ENCODE measurements around the gene NTM. TPM values are rescaled to one million over a fixed set of nuclear protein-coding genes. Genes with fewer than 3 reads are reported as not detected.

The NTM gene
- total RNA-seq, 1 experiment from 2014 or later: 16.4 TPM

DNA sequence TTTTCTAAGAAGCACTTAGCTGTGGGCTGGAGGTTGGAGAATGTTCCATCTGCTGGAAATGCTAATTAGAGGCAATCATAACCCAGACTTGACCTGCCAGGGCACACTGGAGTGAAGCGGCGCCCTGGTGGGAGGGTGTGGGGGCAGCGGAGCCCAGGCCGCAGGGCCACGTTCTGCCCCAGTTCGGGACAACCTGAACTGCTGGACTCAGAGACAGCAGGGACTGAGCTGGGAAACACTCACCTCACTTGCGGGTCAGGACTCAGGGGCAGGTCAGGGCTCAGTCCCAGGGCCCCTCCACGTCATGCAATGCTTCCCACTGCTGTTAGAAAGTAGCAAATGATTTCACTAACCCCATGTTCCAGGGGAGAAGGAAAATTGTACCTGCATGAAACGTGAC, 316.4 kb downstream of the NTM start (continued):
- TF ChIP-seq, protein P1, sequence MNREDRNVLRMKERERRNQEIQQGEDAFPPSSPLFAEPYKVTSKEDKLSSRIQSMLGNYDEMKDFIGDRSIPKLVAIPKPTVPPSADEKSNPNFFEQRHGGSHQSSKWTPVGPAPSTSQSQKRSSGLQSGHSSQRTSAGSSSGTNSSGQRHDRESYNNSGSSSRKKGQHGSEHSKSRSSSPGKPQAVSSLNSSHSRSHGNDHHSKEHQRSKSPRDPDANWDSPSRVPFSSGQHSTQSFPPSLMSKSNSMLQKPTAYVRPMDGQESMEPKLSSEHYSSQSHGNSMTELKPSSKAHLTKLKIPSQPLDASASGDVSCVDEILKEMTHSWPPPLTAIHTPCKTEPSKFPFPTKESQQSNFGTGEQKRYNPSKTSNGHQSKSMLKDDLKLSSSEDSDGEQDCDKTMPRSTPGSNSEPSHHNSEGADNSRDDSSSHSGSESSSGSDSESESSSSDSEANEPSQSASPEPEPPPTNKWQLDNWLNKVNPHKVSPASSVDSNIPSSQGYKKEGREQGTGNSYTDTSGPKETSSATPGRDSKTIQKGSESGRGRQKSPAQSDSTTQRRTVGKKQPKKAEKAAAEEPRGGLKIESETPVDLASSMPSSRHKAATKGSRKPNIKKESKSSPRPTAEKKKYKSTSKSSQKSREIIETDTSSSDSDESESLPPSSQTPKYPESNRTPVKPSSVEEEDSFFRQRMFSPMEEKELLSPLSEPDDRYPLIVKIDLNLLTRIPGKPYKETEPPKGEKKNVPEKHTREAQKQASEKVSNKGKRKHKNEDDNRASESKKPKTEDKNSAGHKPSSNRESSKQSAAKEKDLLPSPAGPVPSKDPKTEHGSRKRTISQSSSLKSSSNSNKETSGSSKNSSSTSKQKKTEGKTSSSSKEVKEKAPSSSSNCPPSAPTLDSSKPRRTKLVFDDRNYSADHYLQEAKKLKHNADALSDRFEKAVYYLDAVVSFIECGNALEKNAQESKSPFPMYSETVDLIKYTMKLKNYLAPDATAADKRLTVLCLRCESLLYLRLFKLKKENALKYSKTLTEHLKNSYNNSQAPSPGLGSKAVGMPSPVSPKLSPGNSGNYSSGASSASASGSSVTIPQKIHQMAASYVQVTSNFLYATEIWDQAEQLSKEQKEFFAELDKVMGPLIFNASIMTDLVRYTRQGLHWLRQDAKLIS (CRISPR knock-in tag; IDR thresholded peaks at IDR 0.05; ENCODE audit: borderline replicate concordance): no peak
- TF ChIP-seq NR3C1 (CRISPR knock-in tag; conservative IDR thresholded peaks at IDR 0.05; ENCODE audit: low read depth) (no peak), EMX1 (CRISPR knock-in tag; IDR thresholded peaks at IDR 0.05) (no peak), RORB (CRISPR knock-in tag; IDR thresholded peaks at IDR 0.05) (no peak), NFYB (CRISPR knock-in tag; conservative IDR thresholded peaks at IDR 0.05; ENCODE audit: low read depth) (no peak), ZNF671 (CRISPR knock-in tag; IDR thresholded peaks at IDR 0.05) (no peak), ZNF396 (CRISPR knock-in tag; IDR thresholded peaks at IDR 0.05; ENCODE audit: borderline replicate concordance) (no peak), ZNF219 (CRISPR knock-in tag; IDR thresholded peaks at IDR 0.05; ENCODE audit: borderline replicate concordance) (no peak), ZNF423 (CRISPR knock-in tag; IDR thresholded peaks at IDR 0.05) (no peak)
- TF ChIP-seq, protein P2, sequence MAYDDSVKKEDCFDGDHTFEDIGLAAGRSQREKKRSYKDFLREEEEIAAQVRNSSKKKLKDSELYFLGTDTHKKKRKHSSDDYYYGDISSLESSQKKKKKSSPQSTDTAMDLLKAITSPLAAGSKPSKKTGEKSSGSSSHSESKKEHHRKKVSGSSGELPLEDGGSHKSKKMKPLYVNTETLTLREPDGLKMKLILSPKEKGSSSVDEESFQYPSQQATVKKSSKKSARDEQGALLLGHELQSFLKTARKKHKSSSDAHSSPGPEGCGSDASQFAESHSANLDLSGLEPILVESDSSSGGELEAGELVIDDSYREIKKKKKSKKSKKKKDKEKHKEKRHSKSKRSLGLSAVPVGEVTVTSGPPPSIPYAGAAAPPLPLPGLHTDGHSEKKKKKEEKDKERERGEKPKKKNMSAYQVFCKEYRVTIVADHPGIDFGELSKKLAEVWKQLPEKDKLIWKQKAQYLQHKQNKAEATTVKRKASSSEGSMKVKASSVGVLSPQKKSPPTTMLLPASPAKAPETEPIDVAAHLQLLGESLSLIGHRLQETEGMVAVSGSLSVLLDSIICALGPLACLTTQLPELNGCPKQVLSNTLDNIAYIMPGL (CRISPR knock-in tag; IDR thresholded peaks at IDR 0.05): no peak
- TF ChIP-seq, protein P3, sequence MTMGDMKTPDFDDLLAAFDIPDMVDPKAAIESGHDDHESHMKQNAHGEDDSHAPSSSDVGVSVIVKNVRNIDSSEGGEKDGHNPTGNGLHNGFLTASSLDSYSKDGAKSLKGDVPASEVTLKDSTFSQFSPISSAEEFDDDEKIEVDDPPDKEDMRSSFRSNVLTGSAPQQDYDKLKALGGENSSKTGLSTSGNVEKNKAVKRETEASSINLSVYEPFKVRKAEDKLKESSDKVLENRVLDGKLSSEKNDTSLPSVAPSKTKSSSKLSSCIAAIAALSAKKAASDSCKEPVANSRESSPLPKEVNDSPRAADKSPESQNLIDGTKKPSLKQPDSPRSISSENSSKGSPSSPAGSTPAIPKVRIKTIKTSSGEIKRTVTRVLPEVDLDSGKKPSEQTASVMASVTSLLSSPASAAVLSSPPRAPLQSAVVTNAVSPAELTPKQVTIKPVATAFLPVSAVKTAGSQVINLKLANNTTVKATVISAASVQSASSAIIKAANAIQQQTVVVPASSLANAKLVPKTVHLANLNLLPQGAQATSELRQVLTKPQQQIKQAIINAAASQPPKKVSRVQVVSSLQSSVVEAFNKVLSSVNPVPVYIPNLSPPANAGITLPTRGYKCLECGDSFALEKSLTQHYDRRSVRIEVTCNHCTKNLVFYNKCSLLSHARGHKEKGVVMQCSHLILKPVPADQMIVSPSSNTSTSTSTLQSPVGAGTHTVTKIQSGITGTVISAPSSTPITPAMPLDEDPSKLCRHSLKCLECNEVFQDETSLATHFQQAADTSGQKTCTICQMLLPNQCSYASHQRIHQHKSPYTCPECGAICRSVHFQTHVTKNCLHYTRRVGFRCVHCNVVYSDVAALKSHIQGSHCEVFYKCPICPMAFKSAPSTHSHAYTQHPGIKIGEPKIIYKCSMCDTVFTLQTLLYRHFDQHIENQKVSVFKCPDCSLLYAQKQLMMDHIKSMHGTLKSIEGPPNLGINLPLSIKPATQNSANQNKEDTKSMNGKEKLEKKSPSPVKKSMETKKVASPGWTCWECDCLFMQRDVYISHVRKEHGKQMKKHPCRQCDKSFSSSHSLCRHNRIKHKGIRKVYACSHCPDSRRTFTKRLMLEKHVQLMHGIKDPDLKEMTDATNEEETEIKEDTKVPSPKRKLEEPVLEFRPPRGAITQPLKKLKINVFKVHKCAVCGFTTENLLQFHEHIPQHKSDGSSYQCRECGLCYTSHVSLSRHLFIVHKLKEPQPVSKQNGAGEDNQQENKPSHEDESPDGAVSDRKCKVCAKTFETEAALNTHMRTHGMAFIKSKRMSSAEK (CRISPR knock-in tag; IDR thresholded peaks at IDR 0.05; ENCODE audit: borderline replicate concordance): no peak

DNA sequence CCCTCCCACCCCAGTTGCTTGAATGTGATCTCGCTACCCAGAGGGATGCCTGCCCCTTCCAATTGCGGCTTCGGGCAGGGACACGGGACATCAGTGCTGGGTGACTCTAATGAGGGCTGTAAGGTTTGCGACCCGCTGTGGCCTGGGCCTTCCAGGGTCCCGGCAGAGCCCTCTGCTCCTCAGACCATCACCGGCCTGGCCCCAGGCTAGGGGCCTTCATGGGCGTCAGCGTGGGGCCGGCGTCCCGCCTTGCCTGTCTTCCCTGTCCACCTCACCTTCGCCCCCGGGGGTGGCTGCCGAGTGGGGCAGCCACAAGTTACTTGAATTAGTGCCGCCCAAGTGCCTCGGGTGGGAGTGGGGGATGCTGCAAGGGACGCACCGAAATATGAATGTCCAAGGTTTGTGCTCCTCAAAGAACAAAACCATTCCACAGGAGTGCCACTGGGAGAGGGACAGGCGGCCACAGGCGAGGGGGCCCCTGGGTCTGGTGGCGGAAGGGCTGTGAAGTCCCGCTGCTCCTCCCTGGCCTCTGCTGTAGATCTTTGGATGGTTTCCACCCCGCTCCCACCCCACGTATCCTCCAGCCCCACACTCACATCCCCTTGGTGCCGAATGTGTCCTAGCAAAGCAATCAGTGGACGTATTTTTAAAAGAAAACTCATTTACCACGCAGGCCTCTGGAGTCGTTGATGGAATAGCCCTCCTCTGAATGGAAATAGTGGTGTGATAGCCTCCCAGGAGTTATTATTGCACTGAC, 317.1 kb downstream of the NTM start:
- no peak overlapping the region for H3K4me3 Mint-ChIP-seq
- no peaks in the 10 kb centered on the region for H3K36me3 Mint-ChIP-seq
- TF ChIP-seq NFATC4 (CRISPR knock-in tag; IDR thresholded peaks at IDR 0.05) (no peak), SMAD4 (CRISPR knock-in tag; IDR thresholded peaks at IDR 0.05) (no peak), ESRRA (CRISPR knock-in tag; IDR thresholded peaks at IDR 0.05; ENCODE audit: borderline replicate concordance) (no peak), GTF2I (CRISPR knock-in tag; conservative IDR thresholded peaks at IDR 0.05) (no peak), GRHL2 (CRISPR knock-in tag; IDR thresholded peaks at IDR 0.05; ENCODE audit: insufficient replicate concordance, severe bottlenecking) (no peak), NR1H2 (CRISPR knock-in tag; IDR thresholded peaks at IDR 0.05) (no peak), ATF1 (CRISPR knock-in tag; IDR thresholded peaks at IDR 0.05) (no peak), ZNF263 (CRISPR knock-in tag; IDR thresholded peaks at IDR 0.05; ENCODE audit: low read depth) (no peak)
- TF ChIP-seq, protein P4, sequence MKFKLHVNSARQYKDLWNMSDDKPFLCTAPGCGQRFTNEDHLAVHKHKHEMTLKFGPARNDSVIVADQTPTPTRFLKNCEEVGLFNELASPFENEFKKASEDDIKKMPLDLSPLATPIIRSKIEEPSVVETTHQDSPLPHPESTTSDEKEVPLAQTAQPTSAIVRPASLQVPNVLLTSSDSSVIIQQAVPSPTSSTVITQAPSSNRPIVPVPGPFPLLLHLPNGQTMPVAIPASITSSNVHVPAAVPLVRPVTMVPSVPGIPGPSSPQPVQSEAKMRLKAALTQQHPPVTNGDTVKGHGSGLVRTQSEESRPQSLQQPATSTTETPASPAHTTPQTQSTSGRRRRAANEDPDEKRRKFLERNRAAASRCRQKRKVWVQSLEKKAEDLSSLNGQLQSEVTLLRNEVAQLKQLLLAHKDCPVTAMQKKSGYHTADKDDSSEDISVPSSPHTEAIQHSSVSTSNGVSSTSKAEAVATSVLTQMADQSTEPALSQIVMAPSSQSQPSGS (CRISPR knock-in tag; IDR thresholded peaks at IDR 0.05; ENCODE audit: borderline replicate concordance, low read depth): no peak
- TF ChIP-seq, protein P5, sequence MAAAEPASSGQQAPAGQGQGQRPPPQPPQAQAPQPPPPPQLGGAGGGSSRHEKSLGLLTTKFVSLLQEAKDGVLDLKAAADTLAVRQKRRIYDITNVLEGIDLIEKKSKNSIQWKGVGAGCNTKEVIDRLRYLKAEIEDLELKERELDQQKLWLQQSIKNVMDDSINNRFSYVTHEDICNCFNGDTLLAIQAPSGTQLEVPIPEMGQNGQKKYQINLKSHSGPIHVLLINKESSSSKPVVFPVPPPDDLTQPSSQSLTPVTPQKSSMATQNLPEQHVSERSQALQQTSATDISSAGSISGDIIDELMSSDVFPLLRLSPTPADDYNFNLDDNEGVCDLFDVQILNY (CRISPR knock-in tag; IDR thresholded peaks at IDR 0.05): no peak

More for the DNA sequence above, 317.1 kb downstream of the NTM start:
- Mint-ChIP-seq H3K4me1 (0 out of 2 replicates have a peak, but pooled peaks cover 6% of the 10 kb centered on the region), H3K27ac (no peak overlapping the region), H3K9me3 (no peaks in the 10 kb centered on the region), H3K27me3 (ENCODE audit: low read depth) (peaks cover 16% of the 10 kb centered on the region)
- DNase-seq (ENCODE audit: low spot score) (no peak), ATAC-seq (no peak)
- ChIA-PET POLR2A (interaction anchor here (0.5 kb wide), 1 partner anchor 405 kb away, joined by 3 read pairs; no protein-coding TSS in a partner anchor), CTCF (interaction anchor here (0.5 to 3.1 kb wide), 39 partner anchors 9 to 715 kb away, joined by 3 to 23 read pairs (median 4); no protein-coding TSS in a partner anchor)
